Embryonic facial prominence (tissue), 1 donor: ENCODE data around the gene TIGD1.
"Not testable (repeated sequence)": the region's sequence is repeated elsewhere in the genome, so short reads cannot be mapped to it uniquely, and the experiment has no call there.

Source experiments
- DNase-seq: peaks from one replicate; pipeline ENCODE4 v3.0.0-alpha.2; 2016; ENCODE audit errors: extremely low spot score

TIGD1 gene

DNA sequence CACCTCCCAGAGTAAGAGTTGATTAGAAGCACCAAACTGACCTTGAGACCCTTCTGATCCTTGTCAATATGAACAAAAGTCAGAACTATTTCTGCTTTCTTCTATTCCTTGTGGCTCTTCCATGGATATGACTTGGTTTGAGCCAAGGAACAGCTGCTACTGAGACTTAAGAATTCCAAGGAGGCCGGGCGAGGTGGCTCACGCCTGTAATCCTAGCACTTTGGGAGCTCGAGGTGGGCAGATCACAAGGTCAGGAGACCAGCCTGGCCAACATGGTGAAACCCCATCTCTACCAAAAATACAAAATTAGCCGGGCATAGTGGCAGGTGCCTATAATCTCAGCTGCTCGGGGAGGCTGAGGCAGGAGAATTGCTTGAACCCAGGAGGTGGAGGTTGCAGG is 20.1 kb upstream of the TIGD1 start:
- DNase-seq, result not testable (repeated sequence)

DNA sequence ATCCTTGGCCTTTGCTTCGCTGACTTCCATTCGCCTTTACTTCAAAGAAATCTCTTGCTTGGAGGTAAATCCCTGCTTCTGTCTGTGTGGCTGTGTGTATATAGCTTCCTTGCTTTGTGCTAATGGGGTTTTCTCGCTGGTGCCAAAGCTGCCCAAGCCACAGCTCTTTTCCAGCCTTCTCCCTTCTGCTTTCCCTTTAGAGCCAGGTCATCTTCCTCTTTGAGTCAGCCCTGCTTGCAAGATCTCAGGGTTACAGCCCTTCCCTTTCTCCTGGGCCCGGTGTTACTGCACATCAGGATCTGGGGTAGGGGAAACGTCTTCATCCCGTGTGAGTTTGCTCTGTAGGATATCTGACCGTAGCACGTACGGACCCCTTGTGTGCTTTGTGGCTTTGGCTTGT is 19.2 kb upstream of the TIGD1 start:
- no peak for DNase-seq

GRCh38 chr2:232568161-232568560 is 17.8 kb upstream of the TIGD1 start:
- DNase-seq, result no peak

- DNase-seq, result no peak
These were observed 17.4 kb upstream of the TIGD1 start for GRCh38 chr2:232567721-232568120.

- no peak for DNase-seq
These were observed 13.2 kb upstream of the TIGD1 start for GRCh38 chr2:232563580-232563979.

- no peak for DNase-seq
These were observed 12.3 kb upstream of the TIGD1 start for GRCh38 chr2:232562515-232563151.

DNA sequence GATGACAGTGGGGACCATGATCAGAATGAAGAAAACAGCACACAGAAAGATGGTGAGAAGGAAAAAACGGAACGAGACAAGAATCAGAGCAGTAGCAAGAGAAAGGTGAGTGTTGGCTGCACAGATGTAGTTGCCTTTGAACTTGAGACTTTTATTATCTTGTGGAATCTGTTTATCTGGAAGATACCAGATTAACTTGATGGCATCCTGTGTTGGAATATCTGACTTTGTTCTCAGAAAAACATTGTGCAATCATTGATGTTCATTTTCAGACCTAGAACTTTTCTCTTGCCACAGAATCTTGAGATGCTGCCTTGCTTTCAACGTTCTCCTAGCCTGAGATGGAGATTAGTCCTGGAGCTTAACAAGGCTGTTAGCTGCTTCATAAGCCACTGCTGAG is 6.1 kb upstream of the TIGD1 start:
- no peak for DNase-seq

GRCh38 chr2:232551776-232552175 is 1.4 kb upstream of the TIGD1 start:
- DNase-seq, result no peak

DNA sequence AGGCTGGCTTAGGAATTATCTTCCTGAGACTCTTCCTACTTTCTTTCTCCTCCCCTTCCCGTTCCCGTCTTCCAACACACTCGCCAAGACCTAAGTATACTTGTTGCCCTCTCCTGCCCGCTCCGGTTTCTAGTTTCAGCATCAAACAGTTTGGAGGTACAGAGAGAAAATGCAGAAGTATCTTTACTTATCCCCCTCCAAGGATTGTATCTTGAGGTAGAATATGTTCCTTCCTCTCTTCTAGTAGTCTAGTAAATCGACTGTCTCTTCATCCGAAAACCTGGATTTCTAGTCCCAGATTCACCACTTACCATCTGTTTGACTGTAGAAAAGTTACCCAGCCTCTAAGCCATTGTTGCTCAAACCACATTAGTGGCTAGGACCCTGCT is 887 bp upstream of the TIGD1 start:
- no peak for DNase-seq

GRCh38 chr2:232549655-232550353 is 553 bp downstream of the TIGD1 start:
- DNase-seq, result no peak

- no peak for DNase-seq
These were observed 2.4 kb downstream of the TIGD1 start for GRCh38 chr2:232547991-232548390.

GRCh38 chr2:232545511-232546375 is 4.6 kb downstream of the TIGD1 start:
- no peak for DNase-seq

GRCh38 chr2:232544674-232545073 is 5.7 kb downstream of the TIGD1 start:
- DNase-seq, result no peak

GRCh38 chr2:232543928-232544631 is 6.3 kb downstream of the TIGD1 start:
- no peak for DNase-seq

DNA sequence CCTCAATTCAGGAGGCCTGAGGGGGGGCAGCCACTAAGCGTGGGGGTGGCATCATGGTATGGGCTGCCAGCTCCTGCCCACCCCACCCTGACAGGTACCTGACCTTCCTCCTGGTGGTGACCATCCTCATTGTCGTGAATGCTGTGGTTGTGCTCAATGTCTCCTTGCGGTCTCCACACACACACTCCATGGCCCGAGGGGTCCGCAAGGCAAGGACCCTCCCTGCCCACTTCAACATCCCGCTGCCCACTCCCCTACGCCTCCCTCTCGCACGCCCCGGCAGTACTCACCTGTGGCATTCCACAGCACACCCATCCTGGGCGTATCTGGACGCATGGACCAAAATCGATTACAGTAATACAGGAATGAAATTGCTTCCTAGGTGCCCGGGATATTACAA is 6.9 kb downstream of the TIGD1 start:
- DNase-seq, result no peak

DNA sequence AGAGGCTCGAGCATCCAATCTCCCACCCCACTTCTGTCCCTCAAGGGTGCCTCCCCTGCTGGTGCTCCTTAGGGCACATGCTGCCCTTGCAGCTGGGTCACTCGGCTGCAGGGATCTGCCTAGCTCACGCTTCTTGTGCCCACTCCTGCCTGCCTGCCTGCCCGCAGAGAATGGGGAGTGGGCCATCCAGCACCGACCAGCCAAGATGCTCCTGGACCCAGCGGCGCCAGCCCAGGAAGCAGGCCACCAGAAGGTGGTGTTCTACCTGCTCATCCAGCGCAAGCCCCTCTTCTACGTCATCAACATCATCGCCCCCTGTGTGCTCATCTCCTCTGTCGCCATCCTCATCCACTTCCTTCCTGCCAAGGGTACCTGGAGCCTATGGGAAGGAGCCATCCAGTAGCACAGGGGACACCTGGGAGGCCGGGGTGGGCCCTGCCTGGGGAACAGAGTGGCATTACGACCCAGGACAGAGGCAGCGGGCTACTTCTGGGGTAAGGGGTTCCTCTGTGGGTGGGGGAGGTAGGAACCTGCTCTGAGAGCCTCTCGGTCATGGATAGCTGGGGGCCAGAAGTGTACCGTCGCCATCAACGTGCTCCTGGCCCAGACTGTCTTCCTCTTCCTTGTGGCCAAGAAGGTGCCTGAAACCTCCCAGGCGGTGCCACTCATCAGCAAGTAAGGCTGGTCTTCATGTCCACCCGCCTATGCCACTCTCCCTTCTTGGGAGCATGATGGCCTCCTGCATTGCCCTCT is 7.5 kb downstream of the TIGD1 start:
- DNase-seq, result no peak

GRCh38 chr2:232541961-232542714 is 8.2 kb downstream of the TIGD1 start:
- DNase-seq, result no peak

GRCh38 chr2:232541195-232541960 is 9.0 kb downstream of the TIGD1 start:
- DNase-seq, result no peak

GRCh38 chr2:232540441-232541041 is 9.8 kb downstream of the TIGD1 start:
- no peak for DNase-seq
